Activated T-cell treated with anti-CD3 and anti-CD28 coated beads for 4 hours (primary cell): ENCODE data around the gene HOXC9.
"Not testable (repeated sequence)": the region's sequence is repeated elsewhere in the genome, so short reads cannot be mapped to it uniquely, and the experiment has no call there.

Experiments
- DNase-seq: peaks from one replicate; pipeline ENCODE4 v3.0.0-alpha.2; 2020

Gene HOXC9

DNA sequence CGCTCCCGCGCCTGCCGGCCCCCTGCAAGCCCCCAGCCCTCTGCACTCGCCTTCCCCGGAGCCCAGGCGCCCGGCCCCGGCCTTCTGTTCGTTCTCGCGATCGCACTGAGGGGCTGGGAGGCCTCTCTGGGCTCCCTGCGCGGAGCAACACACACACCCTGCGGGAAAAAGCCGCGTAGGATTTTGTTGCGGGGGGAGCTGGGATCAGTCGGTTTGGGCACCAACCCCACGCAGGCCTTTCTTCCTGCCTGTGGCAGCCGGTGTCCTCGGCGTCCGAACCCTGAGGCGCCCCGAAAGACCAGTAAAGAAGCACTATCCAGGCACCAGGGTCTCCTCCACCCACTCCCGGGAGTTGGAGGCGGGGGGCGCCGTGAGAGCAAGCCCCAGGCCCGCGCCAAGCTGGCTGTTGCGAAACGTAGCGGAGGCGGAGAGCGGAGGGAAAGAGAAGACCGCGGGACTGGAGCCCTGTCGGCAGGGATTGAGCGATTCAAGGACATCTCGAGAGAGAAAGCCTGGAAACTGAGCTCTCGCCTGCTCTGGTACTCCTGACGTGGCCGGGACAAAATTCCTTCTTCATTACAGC lies 31.0 kb downstream of the HOXC9 start:
- DNase-seq, result no peak

DNA sequence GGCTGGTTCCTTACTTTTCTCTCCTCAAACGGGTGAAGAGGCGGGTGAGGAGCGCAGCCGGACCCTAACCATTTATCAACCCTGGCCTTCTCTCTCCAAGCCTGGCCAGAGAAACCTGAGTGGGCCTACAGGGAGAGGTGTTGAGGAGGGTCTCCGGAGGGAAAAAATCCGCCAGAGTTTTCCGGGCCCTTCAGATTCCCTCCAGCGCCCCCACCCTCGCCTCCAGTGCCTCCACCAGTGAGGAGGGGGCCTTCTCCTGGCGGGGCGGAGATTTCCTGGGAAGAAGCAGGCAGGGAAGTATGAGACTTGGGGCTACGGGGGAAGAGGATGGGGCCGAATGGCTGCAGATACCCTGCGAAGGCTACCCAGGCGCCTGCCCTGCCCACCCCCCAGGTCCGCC lies 31.5 kb downstream of the HOXC9 start:
- no peak for DNase-seq

DNA sequence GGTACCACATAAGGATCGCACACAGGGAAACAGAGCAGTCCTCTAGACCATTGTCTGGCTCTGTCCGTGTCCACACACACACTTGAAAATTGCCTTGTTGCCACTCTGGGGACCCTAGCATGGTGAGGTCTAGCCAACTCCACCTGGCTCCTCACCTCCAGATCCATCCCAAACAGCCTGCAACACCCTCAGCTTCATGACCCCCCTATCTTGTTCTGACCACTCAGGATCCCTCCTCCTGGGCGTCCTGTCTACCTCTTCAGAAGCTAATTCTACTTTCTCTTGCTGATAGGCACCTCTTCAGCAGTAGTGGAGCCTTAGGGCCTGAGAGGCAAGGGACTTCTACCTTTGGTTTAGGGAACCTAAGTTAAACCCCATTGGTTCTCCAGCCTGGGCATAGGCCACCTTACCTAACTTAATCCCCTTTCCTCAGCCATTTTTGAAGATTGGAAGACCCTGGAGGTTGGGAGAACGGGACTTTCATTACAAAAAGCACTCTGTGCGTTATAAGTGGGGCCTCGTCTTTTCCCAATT lies 32.2 kb downstream of the HOXC9 start:
- DNase-seq, result no peak

GRCh38 chr12:54032627-54033100 lies 32.7 kb downstream of the HOXC9 start, which contains the start of gene HOXC5:
Gene HOXC5 (plus strand): TSS chr12:54033050. CDS start chr12:54033123, 73 bp downstream.
- peak; percentile 44 for DNase-seq

DNA sequence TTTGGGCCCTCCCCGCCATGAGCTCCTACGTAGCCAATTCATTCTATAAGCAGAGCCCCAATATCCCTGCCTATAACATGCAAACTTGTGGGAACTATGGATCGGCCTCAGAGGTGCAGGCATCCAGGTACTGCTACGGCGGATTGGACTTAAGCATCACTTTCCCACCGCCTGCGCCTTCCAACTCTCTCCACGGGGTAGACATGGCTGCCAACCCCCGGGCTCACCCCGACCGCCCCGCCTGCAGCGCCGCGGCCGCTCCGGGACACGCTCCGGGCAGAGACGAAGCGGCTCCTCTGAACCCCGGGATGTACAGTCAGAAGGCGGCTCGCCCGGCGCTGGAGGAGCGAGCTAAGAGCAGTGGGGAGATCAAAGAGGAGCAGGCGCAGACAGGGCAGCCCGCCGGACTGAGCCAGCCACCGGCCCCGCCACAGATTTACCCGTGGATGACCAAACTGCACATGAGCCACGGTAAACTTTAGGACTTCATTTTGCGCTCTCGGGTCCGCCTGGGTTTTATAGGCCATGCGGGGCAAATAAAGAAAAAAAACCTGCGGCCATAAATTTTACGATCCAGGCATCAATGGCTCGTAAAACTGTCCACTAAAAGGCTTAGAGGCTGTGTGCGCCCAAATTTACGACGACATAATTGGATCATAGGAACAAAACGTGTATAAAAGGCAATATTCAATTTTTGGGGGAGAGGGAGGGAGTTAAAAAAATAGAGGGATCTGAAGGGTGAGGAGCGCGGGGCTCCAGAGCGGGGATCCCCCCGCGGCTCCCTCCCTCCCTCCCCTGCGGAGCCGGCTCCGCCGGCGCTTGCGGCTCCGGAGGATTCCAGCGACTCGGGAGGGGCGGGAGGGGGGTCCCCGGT lies 33.4 kb downstream of the HOXC9 start:
- no peak for DNase-seq

DNA sequence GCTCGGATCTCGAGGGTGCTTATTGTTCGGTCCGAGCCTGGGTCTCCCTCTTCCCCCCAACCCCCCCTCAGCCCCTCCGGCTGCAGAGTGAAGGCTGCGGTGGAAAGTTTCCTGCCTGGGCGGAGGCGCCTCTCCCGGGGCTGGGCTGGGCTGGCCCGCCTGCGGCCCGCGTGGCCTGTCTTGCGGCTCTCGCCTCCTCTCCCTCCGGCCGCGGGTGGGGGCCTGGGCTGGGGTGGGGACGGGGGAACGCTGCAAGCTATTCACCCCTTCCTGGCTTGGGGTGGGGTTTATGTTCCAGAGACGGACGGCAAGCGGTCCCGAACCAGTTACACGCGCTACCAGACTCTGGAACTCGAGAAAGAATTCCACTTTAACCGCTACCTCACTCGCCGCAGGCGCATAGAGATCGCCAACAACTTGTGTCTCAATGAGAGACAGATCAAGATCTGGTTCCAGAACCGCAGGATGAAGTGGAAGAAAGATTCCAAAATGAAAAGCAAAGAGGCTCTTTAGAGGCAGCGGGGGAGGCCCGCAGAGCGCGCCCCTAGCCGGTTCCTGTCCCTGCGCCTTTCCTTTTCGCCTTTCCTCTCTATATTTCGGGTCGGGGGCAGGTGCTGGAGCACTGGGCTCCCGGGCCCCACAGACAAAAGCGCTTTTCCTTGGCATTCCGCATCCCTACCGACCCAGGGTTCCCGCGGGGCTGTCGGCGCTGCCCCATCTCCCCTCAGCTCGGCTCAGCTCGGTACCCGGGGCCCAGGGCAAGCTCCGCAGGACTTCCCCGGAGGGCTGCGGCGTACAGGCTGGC lies 34.2 kb downstream of the HOXC9 start:
- DNase-seq, result no peak

DNA sequence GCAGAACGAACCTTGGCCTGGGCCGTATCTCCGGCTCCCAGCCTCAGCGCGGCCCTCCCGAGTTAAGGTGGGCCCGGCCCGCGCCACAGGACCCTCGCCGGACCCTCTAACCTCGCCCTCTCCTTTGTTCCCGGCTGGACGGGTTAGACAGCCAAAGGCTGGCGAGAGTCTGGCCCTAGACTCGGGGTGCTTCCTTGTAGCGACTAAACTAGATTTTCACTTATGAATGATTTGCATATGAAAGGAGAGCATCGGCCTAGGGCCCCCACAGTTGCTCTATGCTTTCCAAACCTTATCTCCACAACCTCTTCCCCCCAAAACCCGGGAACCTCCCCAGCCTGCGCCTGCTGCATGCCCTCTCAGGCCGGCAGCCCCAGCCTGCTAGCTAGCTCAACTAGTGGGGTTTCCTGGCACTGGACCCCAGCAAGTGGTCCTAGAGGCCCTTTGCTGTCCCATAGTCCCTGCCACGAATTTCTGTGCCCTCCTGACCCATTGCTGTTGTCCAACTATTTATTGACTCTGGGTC lies 34.9 kb downstream of the HOXC9 start:
- DNase-seq, result no peak

GRCh38 chr12:54035568-54036264 lies 35.8 kb downstream of the HOXC9 start:
- DNase-seq, result no peak

DNA sequence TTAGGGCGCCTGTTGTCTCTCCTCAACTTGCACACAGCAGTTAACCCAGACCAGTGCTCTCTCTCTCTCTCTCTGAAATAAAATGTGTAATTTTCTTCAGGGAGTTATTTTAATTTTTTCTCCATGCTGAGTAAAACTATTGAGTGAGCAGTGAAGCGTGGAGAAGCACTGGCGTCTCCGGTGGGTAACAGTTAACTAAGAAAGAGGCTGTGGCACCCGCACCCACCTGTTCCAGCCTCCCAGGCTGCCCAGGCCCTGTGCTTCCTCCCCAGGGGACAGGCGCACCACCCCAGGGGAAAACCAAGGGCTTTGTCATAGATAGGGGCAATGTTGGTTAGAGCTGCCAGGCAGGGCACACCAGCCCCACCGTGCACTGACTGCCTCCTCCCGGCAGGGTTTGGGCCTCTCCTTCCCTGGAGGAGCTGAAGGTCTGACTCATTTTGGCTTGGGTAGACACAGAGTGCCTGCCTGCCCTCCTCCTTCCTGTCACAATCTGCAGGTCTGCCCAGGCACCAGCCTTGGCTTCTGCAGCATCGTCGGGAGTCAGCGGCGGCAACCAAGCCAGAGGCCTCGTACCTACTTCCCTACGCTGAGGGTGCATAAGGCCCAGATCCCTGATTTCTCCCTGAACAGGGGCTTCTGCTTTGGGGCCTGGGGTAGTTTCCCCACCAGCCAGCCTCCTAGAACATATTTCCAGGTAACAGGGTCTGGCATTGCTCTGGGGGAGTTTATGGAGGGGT lies 36.8 kb downstream of the HOXC9 start:
- DNase-seq, result no peak

DNA sequence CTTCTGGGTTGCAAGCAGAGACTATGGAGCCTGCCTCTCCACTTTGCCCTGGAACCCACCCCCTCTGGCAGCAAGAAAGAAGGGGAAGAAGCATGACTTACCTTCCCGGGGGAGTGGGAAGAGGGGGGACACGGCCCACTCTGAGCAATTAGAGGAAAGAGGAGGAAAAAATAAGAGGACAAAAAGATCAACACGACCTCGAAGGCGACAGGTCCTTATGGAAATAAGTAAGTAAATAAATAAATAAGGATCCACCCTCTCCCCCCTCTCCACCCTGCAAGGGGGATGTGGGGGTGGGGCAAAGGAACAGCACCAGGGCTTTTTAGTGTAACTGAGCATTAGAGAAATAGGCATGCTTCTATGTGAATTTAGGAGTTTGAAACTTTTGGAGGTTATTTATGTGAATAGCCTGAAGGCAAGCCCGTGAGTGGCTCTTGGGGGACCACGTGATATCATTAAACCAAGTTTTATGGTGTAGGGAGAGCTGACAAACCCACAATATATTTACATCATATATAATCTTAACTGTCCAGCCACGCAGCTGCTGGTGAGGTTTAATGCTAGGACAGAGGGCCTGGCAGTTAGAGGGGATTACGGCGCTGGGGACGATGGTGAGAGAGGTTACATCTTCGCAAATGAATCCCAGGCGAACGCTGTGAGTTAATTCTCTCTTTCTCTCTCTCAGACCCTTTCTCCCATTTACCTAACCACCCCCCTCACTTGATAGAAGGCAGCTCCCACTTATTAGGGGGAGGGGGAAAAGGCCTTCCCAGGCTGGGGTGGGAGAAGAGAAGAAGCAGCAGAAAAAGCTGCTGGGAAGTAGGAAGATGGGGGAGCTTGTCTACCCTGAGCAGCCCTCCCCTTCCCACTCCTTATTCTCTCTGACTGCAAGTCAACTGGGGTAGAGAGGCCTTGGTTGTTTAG lies 37.7 kb downstream of the HOXC9 start:
- no peak for DNase-seq

- no peak for DNase-seq
These were observed 38.4 kb downstream of the HOXC9 start for GRCh38 chr12:54038284-54038870.

DNA sequence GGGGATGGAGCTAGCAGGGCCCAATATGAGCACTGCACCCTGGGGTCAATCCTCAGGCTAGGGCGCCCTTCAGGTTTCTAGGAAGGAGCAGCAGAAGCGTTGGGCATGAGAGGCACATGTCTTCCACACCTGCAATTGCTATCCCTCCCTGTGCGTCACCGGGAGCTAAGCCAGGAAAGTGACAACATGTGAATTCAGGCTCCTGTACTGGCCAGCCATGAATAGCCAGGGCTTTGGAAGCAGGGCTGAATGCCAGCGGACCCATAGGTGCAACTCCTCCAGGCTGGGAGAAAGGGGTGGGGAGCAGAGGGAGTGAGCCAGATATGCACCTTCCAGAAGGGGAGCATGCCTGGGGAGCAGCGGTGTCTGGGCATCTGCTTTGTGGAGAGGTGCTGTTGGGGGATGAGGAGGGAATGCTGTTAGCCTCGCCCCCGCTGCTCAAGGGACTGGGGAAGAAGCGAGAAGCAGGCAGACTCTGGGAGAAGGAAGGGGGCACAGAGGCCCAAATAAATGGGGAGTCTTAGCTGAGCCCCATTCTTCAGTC lies 39.0 kb downstream of the HOXC9 start:
- no peak for DNase-seq

GRCh38 chr12:54039417-54040147 lies 39.6 kb downstream of the HOXC9 start:
- no peak for DNase-seq

DNA sequence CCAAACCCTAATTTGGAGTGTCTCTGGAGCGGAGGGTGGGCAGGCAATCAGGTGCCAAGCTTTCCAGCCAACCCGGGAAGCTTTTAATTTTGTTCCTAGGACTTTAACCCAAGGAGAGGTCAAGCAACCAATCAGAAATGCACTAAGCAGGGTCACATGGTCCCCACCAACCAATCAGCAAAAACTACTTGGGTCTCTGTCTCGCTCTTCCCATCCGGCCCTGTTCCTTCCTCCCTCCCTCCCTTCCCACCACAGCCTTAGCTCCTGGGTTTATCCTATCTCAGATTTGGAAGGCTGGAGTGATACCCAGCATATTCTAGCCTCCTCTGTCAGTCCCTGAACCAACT lies 40.2 kb downstream of the HOXC9 start:
- no peak for DNase-seq

GRCh38 chr12:54040648-54041047 lies 40.7 kb downstream of the HOXC9 start:
- DNase-seq, result no peak

- no peak for DNase-seq
These were observed 41.2 kb downstream of the HOXC9 start for GRCh38 chr12:54041097-54041690.

DNA sequence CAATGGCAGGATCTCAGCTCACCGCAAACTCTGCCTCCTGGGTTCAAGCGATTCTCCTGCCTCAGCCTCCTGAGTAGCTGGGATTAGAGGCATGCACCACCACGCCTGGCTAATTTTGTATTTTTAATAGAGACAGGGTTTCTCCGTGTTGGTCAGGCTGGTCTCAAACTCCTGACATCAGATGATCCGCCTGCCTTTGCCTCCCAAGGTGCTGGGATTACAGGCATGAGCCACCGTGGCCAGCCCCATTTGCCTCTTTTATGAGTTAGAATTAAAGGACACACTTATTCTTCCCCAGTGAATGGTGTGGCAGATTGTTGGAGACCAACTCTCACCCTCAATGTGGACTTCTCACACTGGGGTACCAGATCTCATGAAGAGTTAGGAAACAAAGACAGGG lies 42.1 kb downstream of the HOXC9 start:
- DNase-seq, result not testable (repeated sequence)

DNA sequence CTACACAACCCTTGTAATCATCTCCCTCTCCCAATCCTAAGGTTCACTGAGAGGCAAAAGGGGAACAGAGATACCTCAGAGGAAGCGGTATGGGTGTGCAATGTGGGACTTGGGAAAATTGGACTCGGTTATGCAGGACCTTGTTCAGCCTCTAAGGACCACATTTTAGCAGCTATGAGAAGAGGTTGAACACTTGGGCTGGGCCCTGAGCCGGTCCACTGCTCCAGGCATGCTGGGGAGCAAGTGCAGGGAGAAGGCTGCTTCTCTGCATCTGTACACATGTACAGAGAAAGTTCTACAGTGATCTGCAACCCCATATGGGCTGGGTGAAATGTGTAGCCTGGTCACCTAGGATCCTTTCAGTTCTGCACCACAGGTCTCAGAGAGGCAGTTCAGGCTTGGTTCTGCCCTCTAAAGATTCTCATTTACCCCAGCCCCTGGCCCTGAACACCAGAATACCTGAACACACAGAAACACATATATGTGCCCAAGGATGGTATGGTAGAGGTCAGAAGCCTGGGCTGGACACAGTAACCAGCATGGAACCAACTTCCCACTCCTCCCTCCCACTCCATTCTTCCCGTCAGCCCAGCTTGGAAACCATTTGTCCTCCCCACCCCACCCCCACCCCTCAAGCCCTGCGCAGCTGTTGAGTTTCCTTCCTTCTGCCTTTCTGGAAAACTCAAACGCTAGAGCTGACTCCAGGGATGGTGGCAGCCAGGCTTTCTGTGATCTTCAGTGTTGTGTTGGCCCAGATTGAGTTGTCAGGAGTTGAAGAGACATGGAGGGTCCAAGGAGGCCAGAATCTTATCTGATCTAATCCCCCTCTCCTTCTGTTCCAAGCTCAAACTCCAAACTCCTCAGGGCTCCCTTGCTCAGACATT lies 43.3 kb downstream of the HOXC9 start:
- DNase-seq, result no peak
